ENCODE results near the gene CCDC190. TPM values are rescaled to one million over a fixed set of nuclear protein-coding genes. Genes with fewer than 3 reads are reported as not detected.

CCDC190 gene
- total RNA-seq, 4 donors from 2014 or later = not detected

GRCh38 chr1:162868972-162869371 lies 8.0 kb upstream of the CCDC190 start:
- no peak for TF ChIP-seq CTCF (IDR thresholded peaks at IDR 0.05)
- ATAC-seq (ENCODE audit: low FRiP score) (no peak), DNase-seq (ENCODE audit: low spot score) (no peak)

- DNase-seq (ENCODE audit: low spot score) (no peak), ATAC-seq (ENCODE audit: low FRiP score) (no peak)
- TF ChIP-seq CTCF (IDR thresholded peaks at IDR 0.05) = no peak
Measured at GRCh38 chr1:162861625-162862024, 650 bp upstream of the CCDC190 start.

GRCh38 chr1:162859191-162859590 lies 1.8 kb downstream of the CCDC190 start:
- no peak for ATAC-seq (ENCODE audit: low FRiP score)
- TF ChIP-seq CTCF (IDR thresholded peaks at IDR 0.05) = no peak
- DNase-seq (ENCODE audit: low spot score) = no peak

- ATAC-seq (ENCODE audit: low FRiP score) = no peak
- no peak for TF ChIP-seq CTCF (IDR thresholded peaks at IDR 0.05)
- no peak for DNase-seq (ENCODE audit: low spot score)
Measured at GRCh38 chr1:162857850-162858249, 3.1 kb downstream of the CCDC190 start.

- ATAC-seq (ENCODE audit: low FRiP score) (no peak), DNase-seq (ENCODE audit: low spot score) (no peak)
- no peak for TF ChIP-seq CTCF (IDR thresholded peaks at IDR 0.05)
Measured at GRCh38 chr1:162856260-162856659, 4.7 kb downstream of the CCDC190 start.

GRCh38 chr1:162855461-162856150 lies 5.4 kb downstream of the CCDC190 start:
- no peak for TF ChIP-seq CTCF (IDR thresholded peaks at IDR 0.05)
- ATAC-seq (ENCODE audit: low FRiP score) (no peak), DNase-seq (ENCODE audit: low spot score) (no peak)

GRCh38 chr1:162854245-162854882 lies 6.6 kb downstream of the CCDC190 start:
- DNase-seq (ENCODE audit: low spot score) (no peak), ATAC-seq (ENCODE audit: low FRiP score) (peak; percentile 71)
- no peak for TF ChIP-seq CTCF (IDR thresholded peaks at IDR 0.05)
